Endothelial cell of umbilical vein (primary cell): ENCODE measurements around the gene MOB3C. TPM values are rescaled to one million over a fixed set of nuclear protein-coding genes. Genes with fewer than 3 reads are reported as not detected.

ENCODE experiments used
- BruUV-seq: library from RNA; stranded (reverse); fragments of 400-500 nt; replicated peaks from 2 replicates; lab custom pipeline; 2021; lab: Mats Ljungman, UMichigan
- CTCF ChIA-PET: fragments of 300-600, 350-600 bp; sonication (Branson Sonifier 250); formaldehyde crosslinking; loops from one replicate; lab custom pipeline; 2021; ENCODE audit warnings: antibody characterized with exemption, inconsistent platforms; lab: Charles Lee
- POLR2A ChIA-PET: fragments of 300-600, 350-600 bp; sonication (Branson Sonifier 250); formaldehyde crosslinking; loops from one replicate; lab custom pipeline; 2021; ENCODE audit warnings: antibody characterized with exemption, inconsistent platforms; lab: Charles Lee
- DNase-seq: peaks from one replicate; pipeline ENCODE4 v3.0.0-alpha.2; 2011; ENCODE audit warnings: low read depth, low spot score
- FAIRE-seq: peaks from 2 replicates; lab custom pipeline; 2011; peaks lifted over from hg19 to GRCh38; lab: Jason Lieb, UNC
- H2AFZ ChIP-seq: 2 replicates; pipeline ENCODE4 v1.6.0; 2012; ENCODE audit warnings: low read depth, low read length, control low read depth, inconsistent platforms
- H3K27ac ChIP-seq: 2 replicates; pipeline ENCODE4 v1.5.1; 2011; ENCODE audit warnings: low read depth, mild to moderate bottlenecking, control low read depth, low read length, moderate library complexity; ENCODE audit not compliant: insufficient read depth
- H3K27me3 ChIP-seq, 2 experiments: 2 replicates each; pipeline versions ENCODE4 v1.6.0 to v1.6.1; 2011; ENCODE audit warnings: low read length in 2 of 2, mixed read lengths in 1 of 2; ENCODE audit not compliant: control insufficient read depth in 2 of 2, insufficient read depth in 2 of 2
- H3K36me3 ChIP-seq, 2 experiments: 2 replicates in 1 of 2; 3 replicates in 1 of 2; pipeline ENCODE4 v1.5.1; 2011; ENCODE audit warnings: low read length in 2 of 2, mild to moderate bottlenecking in 1 of 2, moderate library complexity in 1 of 2; ENCODE audit not compliant: control insufficient read depth in 2 of 2, insufficient read depth in 2 of 2; ENCODE audit errors: extremely low read depth in 1 of 2
- H3K4me1 ChIP-seq: 3 replicates; pipeline ENCODE4 v1.5.1; 2011; ENCODE audit warnings: mild to moderate bottlenecking, low read length; ENCODE audit not compliant: control insufficient read depth, insufficient read depth; ENCODE audit errors: extremely low read depth
- H3K4me2 ChIP-seq: 2 replicates; pipeline ENCODE4 v1.6.1; 2011; ENCODE audit warnings: low read length, control low read depth, mixed read lengths; ENCODE audit not compliant: insufficient read depth
- H3K4me3 ChIP-seq, 3 experiments: fragments of 200-600 bp in 1 of 3; sonication (generic), shearing (Covaris generic) in 1 of 3; replicated peaks in 1 of 3; 2 replicates each; pipeline ENCODE4 v1.5.1; 2011 to 2016; ENCODE audit warnings: control low read depth in 3 of 3, low read length in 3 of 3, mild to moderate bottlenecking in 2 of 3, inconsistent platforms in 1 of 3, low read depth in 1 of 3, moderate library complexity in 1 of 3; ENCODE audit not compliant: insufficient read depth in 1 of 3
- H3K79me2 ChIP-seq: 2 replicates; pipeline ENCODE4 v1.6.0; 2012; ENCODE audit warnings: low read length, inconsistent platforms; ENCODE audit not compliant: control insufficient read depth, insufficient read depth
- H3K9ac ChIP-seq: replicated peaks from 2 replicates; pipeline ENCODE3; 2011; ENCODE audit warnings: low read length, control low read depth; ENCODE audit not compliant: insufficient read depth; ENCODE audit errors: extremely low read depth
- H3K9me1 ChIP-seq: replicated peaks from 3 replicates; pipeline ENCODE4 v1.6.0; 2011; ENCODE audit warnings: mild to moderate bottlenecking, low read length; ENCODE audit not compliant: control insufficient read depth, insufficient read depth; ENCODE audit errors: extremely low read depth
- H3K9me3 ChIP-seq: replicated peaks from 2 replicates; pipeline ENCODE4 v1.5.1; 2012; ENCODE audit warnings: low read length, inconsistent platforms; ENCODE audit not compliant: control insufficient read depth, insufficient read depth
- H4K20me1 ChIP-seq: replicated peaks from 2 replicates; pipeline ENCODE3; 2011; ENCODE audit warnings: mild to moderate bottlenecking, low read length; ENCODE audit not compliant: control insufficient read depth, insufficient read depth; ENCODE audit errors: extremely low read depth
- EZH2 ChIP-seq: IDR thresholded peaks from 2 replicates; pipeline ENCODE4 v1.6.1; 2012; ENCODE audit warnings: borderline replicate concordance, low read depth, mild to moderate bottlenecking, moderate library complexity, low read length, inconsistent platforms; ENCODE audit not compliant: severe bottlenecking
- FOS ChIP-seq: IDR thresholded peaks from 2 replicates; pipeline ENCODE4 v1.6.1; 2011; ENCODE audit warnings: mild to moderate bottlenecking, low read length, moderate library complexity, borderline replicate concordance; ENCODE audit not compliant: insufficient read depth
- GATA2 ChIP-seq: IDR thresholded peaks from 2 replicates; pipeline ENCODE4 v1.7.0; 2011; ENCODE audit warnings: low read depth, mild to moderate bottlenecking, moderate library complexity, mixed read lengths, low read length; ENCODE audit not compliant: insufficient read length, insufficient read depth
- JUN ChIP-seq: IDR thresholded peaks from 2 replicates; pipeline ENCODE4 v1.6.1; 2011; ENCODE audit warnings: borderline replicate concordance, low read depth; ENCODE audit not compliant: insufficient read length, insufficient read depth
- MYC ChIP-seq: IDR thresholded peaks from one replicate; pipeline ENCODE4 v1.6.1; 2011; ENCODE audit warnings: mild to moderate bottlenecking, low read depth, low read length
- POLR2A ChIP-seq: IDR thresholded peaks from 2 replicates; pipeline ENCODE4 v1.6.1; 2012; ENCODE audit warnings: low read depth, mild to moderate bottlenecking, control low read depth, low read length
- POLR2AphosphoS5 ChIP-seq: IDR thresholded peaks from 2 replicates; pipeline ENCODE4 v1.6.1; 2012; ENCODE audit warnings: low read depth, mild to moderate bottlenecking, control low read depth, low read length, moderate library complexity; ENCODE audit not compliant: insufficient read depth
- dilution Hi-C: fragments of 300-500 bp; cut with MboI; formaldehyde crosslinking; loops from one replicate; pipeline ENCODE4 v1.15.0; 2019; ENCODE audit warnings: low sequenced_read_pairs; ENCODE audit not compliant: extremely low pct_ligation_motif_present
- intact Hi-C: fragments of 100-400 bp; cut with micrococcal nuclease; formaldehyde crosslinking; loops from one replicate; pipeline ENCODE4 v1.10.0; 2022
- polyA plus RNA-seq, 4 experiments: library from polyadenylated mRNA; depleted of rRNA in 3 of 4; stranded (reverse) in 3 of 4; unstranded in 1 of 4; fragments of >200 nt; gene quantifications; 2 replicates each; pipeline versions ENCODE4 v1.2.1 to v1.2.3, GENCODE V29; 2011 to 2012; ENCODE audit warnings: missing spikeins in 1 of 4
- total RNA-seq: library from RNA; stranded (reverse); gene quantifications from 2 replicates; pipeline ENCODE4 v1.2.3, GENCODE V29; 2021
- TF ChIP-seq, protein P1 (sequence below): IDR thresholded peaks from 2 replicates; pipeline ENCODE4 v1.6.1; 2011; ENCODE audit not compliant: insufficient read depth, insufficient read length
- TF ChIP-seq, protein P2 (sequence below), 2 donors: IDR thresholded peaks; 1 replicate in 1 of 2; 2 replicates in 1 of 2; pipeline ENCODE4 v1.5.1; 2011; ENCODE audit warnings: low read length in 2 of 2, mild to moderate bottlenecking in 2 of 2, moderate library complexity in 2 of 2, control low read depth in 1 of 2, inconsistent platforms in 1 of 2, low read depth in 1 of 2; ENCODE audit not compliant: insufficient read depth in 1 of 2; ENCODE audit errors: extremely low read depth in 1 of 2

The MOB3C gene
- total and polyA plus RNA-seq, 2 donors (not counting 3 experiments of a cell fraction or from before 2014, with no cell fraction given): 6.1 to 8.4 TPM

DNA sequence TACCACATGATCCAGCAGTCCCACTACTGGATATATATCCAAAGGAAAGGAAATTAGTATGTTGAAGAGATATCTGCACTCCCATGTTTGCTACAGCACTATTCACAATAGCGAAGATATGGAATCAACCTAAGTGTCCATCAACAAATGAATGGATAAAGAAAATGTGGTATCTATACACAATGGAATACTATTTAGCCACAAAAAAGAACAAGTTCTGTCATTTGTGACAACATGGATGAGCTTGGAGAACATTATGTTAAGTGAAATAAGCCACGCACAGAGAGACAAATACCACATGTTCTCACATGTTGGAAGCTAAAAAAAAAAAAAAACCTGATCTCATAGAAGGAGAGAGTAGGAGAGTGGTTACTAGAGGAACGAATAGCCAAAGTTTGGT is 33.9 kb upstream of the MOB3C start:
- ChIA-PET CTCF (no interaction called here), POLR2A (interaction anchor here (0.6 kb wide), 1 partner anchor 23 kb away, joined by 4 read pairs; no protein-coding TSS in a partner anchor)
- Histone ChIP-seq H3K9ac (no peak overlapping the region), H3K36me3 (peaks cover 2 to 4% of the 10 kb centered on the region in 2 experiments), H3K9me3 (no peaks in the 10 kb centered on the region), H3K4me3 (no peak overlapping the region), H4K20me1 (no peaks in the 10 kb centered on the region), H3K27me3 (no peaks in the 10 kb centered on the region), H3K27ac (no peak overlapping the region), H3K4me2 (no peak overlapping the region), H3K79me2 (no peaks in the 10 kb centered on the region), H3K4me1 (no peaks in the 10 kb centered on the region), H3K9me1 (no peaks in the 10 kb centered on the region), H2AFZ (no peak overlapping the region)
- FAIRE-seq: no peak
- no peak for DNase-seq
- BruUV-seq: no TSS peak
- no peak for TF ChIP-seq FOS
- TF ChIP-seq JUN: no peak
- no peak for TF ChIP-seq MYC
- TF ChIP-seq, protein P1, sequence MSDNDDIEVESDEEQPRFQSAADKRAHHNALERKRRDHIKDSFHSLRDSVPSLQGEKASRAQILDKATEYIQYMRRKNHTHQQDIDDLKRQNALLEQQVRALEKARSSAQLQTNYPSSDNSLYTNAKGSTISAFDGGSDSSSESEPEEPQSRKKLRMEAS: no peak
- TF ChIP-seq EZH2: no peak
- no peak for TF ChIP-seq GATA2
- TF ChIP-seq, protein P2, sequence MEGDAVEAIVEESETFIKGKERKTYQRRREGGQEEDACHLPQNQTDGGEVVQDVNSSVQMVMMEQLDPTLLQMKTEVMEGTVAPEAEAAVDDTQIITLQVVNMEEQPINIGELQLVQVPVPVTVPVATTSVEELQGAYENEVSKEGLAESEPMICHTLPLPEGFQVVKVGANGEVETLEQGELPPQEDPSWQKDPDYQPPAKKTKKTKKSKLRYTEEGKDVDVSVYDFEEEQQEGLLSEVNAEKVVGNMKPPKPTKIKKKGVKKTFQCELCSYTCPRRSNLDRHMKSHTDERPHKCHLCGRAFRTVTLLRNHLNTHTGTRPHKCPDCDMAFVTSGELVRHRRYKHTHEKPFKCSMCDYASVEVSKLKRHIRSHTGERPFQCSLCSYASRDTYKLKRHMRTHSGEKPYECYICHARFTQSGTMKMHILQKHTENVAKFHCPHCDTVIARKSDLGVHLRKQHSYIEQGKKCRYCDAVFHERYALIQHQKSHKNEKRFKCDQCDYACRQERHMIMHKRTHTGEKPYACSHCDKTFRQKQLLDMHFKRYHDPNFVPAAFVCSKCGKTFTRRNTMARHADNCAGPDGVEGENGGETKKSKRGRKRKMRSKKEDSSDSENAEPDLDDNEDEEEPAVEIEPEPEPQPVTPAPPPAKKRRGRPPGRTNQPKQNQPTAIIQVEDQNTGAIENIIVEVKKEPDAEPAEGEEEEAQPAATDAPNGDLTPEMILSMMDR (IDR thresholded peaks at IDR 0.05; ENCODE audit: extremely low read depth in 1 of 2, insufficient read depth in 1 of 2, low read depth in 1 of 2, low read length in 2 of 2): no peak
- no peak for TF ChIP-seq POLR2A
- no peak for TF ChIP-seq POLR2AphosphoS5
- dilution Hi-C loops (no loop called here), intact Hi-C loops (no loop called here)
